ENCODE data around the gene DDIT4L. TPM values are rescaled to one million over a fixed set of nuclear protein-coding genes. Genes with fewer than 3 reads are reported as not detected.

DDIT4L gene
- total and polyA plus RNA-seq, 2 of the 8 experiments (the other 6 are each of a cell fraction or from before 2014, with no cell fraction given): 3.5 to 6.0 TPM

- TF ChIP-seq CTBP2 (IDR thresholded peaks at IDR 0.05; ENCODE audit: borderline replicate concordance, insufficient read depth, insufficient read length, low read length) (no peak), RBBP5 (IDR thresholded peaks at IDR 0.05; ENCODE audit: borderline replicate concordance, low read depth, low read length) (no peak), ASH2L (IDR thresholded peaks at IDR 0.05; ENCODE audit: low read length) (no peak), CHD1 (IDR thresholded peaks at IDR 0.05; ENCODE audit: low read depth, low read length) (no peak), KDM4A (IDR thresholded peaks at IDR 0.05; ENCODE audit: low read depth, low read length, severe bottlenecking) (no peak), TAF1 (IDR thresholded peaks at IDR 0.05; ENCODE audit: low read depth, low read length) (no peak)
Observed at GRCh38 chr4:100188829-100189228, 1.4 kb downstream of the DDIT4L start (continued).
